ENCODE data around the gene CAPN9. TPM values are rescaled to one million over a fixed set of nuclear protein-coding genes. Genes with fewer than 3 reads are reported as not detected.

Gene CAPN9
- total and polyA plus RNA-seq, 9 of the 15 experiments (the other 6 are each of a cell fraction or from before 2014, with no cell fraction given), result not detected

DNA sequence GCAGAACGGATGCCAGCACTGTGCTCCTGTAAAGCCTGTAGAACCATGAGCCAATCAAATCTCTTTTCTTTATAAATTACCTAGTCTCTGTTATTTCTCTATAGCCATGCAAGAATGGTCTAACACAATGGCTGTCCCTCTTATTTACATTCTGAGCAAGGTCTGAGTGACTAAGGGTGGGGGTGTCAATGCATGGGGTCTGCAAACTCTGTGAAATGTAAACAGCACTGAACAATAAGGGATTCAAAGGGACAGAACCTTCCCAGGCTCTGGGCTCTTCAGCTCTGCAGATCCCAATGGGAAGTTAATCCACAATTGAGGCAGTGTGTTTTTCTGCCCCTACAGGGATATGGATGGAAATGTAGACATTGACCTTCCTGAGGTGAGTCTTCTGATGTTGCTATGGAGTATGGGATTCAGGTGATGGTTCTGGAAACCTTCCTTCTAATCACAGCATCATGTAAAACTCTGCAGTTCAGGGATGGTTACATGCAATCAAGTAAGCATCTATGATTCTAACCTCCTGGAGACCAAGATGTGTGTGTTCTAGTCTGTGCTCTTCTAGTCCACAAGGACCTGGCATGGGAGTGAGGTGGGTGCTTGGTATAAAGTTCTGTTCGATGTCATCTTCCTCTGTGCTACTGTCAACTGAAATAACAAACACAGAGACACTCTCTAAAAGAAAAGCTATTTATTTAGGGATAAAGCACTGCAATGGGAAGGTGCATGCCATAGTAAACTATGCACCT is 38.6 kb downstream of the CAPN9 start (continued):
- TF ChIP-seq, protein P1, sequence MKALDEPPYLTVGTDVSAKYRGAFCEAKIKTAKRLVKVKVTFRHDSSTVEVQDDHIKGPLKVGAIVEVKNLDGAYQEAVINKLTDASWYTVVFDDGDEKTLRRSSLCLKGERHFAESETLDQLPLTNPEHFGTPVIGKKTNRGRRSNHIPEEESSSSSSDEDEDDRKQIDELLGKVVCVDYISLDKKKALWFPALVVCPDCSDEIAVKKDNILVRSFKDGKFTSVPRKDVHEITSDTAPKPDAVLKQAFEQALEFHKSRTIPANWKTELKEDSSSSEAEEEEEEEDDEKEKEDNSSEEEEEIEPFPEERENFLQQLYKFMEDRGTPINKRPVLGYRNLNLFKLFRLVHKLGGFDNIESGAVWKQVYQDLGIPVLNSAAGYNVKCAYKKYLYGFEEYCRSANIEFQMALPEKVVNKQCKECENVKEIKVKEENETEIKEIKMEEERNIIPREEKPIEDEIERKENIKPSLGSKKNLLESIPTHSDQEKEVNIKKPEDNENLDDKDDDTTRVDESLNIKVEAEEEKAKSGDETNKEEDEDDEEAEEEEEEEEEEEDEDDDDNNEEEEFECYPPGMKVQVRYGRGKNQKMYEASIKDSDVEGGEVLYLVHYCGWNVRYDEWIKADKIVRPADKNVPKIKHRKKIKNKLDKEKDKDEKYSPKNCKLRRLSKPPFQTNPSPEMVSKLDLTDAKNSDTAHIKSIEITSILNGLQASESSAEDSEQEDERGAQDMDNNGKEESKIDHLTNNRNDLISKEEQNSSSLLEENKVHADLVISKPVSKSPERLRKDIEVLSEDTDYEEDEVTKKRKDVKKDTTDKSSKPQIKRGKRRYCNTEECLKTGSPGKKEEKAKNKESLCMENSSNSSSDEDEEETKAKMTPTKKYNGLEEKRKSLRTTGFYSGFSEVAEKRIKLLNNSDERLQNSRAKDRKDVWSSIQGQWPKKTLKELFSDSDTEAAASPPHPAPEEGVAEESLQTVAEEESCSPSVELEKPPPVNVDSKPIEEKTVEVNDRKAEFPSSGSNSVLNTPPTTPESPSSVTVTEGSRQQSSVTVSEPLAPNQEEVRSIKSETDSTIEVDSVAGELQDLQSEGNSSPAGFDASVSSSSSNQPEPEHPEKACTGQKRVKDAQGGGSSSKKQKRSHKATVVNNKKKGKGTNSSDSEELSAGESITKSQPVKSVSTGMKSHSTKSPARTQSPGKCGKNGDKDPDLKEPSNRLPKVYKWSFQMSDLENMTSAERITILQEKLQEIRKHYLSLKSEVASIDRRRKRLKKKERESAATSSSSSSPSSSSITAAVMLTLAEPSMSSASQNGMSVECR (CRISPR knock-in tag; IDR thresholded peaks at IDR 0.05), result no peak
- TF ChIP-seq ARID3A (IDR thresholded peaks at IDR 0.05; ENCODE audit: borderline replicate concordance, low read depth, low read length) (no peak), CREB3 (tag; conservative IDR thresholded peaks at IDR 0.05; ENCODE audit: low read depth) (no peak), NFRKB (IDR thresholded peaks at IDR 0.05; ENCODE audit: low read depth) (no peak)
